ENCODE data around the gene PPP2R2C.

- TF ChIP-seq, protein P1, sequence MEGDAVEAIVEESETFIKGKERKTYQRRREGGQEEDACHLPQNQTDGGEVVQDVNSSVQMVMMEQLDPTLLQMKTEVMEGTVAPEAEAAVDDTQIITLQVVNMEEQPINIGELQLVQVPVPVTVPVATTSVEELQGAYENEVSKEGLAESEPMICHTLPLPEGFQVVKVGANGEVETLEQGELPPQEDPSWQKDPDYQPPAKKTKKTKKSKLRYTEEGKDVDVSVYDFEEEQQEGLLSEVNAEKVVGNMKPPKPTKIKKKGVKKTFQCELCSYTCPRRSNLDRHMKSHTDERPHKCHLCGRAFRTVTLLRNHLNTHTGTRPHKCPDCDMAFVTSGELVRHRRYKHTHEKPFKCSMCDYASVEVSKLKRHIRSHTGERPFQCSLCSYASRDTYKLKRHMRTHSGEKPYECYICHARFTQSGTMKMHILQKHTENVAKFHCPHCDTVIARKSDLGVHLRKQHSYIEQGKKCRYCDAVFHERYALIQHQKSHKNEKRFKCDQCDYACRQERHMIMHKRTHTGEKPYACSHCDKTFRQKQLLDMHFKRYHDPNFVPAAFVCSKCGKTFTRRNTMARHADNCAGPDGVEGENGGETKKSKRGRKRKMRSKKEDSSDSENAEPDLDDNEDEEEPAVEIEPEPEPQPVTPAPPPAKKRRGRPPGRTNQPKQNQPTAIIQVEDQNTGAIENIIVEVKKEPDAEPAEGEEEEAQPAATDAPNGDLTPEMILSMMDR (IDR thresholded peaks at IDR 0.05), result no peak
- TF ChIP-seq POLR2AphosphoS5 (IDR thresholded peaks at IDR 0.05) (no peak), POLR2A (IDR thresholded peaks at IDR 0.05) (no peak)
Measured at GRCh38 chr4:6306299-6306698, 166.1 kb downstream of the PPP2R2C start.
